ENCODE measurements around the gene IKZF4. TPM values are rescaled to one million over a fixed set of nuclear protein-coding genes. Genes with fewer than 3 reads are reported as not detected.

Gene IKZF4
- total RNA-seq, 2 experiments from 2014 or later = 1.3 to 6.0 TPM

DNA sequence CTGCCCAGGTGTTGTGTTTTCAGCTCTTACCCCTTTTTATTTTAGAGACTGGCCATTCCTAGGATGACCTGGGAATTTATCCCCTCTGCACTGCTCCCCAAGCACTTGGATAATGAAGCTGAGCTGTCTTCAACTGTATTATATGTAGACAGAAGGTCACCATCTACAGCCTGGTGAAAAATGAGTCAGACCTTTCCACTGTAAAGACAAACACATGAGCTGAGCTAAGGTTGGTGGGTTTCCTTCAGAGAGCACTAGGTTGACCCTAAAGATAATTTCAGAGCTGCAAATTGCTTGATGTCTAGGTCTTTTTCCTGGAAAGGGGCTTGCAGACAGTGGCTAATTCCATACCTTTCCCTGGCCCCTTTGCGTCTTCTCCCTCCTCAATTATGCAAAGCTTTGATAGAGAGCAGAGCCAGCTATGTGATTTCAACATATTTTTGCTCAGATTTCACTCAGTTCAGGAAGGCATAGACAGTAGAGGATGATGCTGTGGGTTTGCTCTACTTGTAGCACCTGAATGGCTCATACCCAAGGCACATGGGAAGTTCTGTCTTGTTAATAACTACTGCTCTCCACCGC is 9.2 kb upstream of the IKZF4 start:
- H3K9me2 ChIP-seq (ENCODE audit: insufficient read depth, low read length) = no peaks in the 10 kb centered on the region
- no TSS peak for BruUV-seq (replicated peaks)

GRCh38 chr12:56013482-56013881 is 7.4 kb upstream of the IKZF4 start:
- no peak overlapping the region for H3K27ac ChIP-seq (ENCODE audit: low read depth, low read length, poor library complexity, severe bottlenecking)
- H3K4me2 ChIP-seq (ENCODE audit: low read length) = no peak overlapping the region
- TF ChIP-seq EZH2phosphoT487 (IDR thresholded peaks at IDR 0.05; ENCODE audit: borderline replicate concordance, low read depth, low read length) (no peak), CTCF (conservative IDR thresholded peaks at IDR 0.05; ENCODE audit: low read length) (no peak)
- H3K9me2 ChIP-seq (ENCODE audit: insufficient read depth, low read length) = no peaks in the 10 kb centered on the region
- POLR2A ChIA-PET = interaction anchor here (0.5 to 1.1 kb wide), 6 partner anchors 10 to 182 kb away, joined by 3 to 4 read pairs (median 3); no protein-coding TSS in a partner anchor
- BruUV-seq (replicated peaks) = no TSS peak
- H3K36me3 ChIP-seq (ENCODE audit: insufficient read depth, low read length) = no peaks in the 10 kb centered on the region
- CTCF ChIA-PET (ENCODE audit: unreplicated experiment) = no interaction called here
- no peaks in the 10 kb centered on the region for H3K4me1 ChIP-seq (ENCODE audit: insufficient read depth, low read length, poor library complexity, severe bottlenecking)
- DNase-seq (ENCODE audit: low spot score) = no peak
- no peaks in the 10 kb centered on the region for H3K79me2 ChIP-seq (ENCODE audit: insufficient read depth, low read depth, low read length)
- intact Hi-C loops (cut with micrococcal nuclease; ENCODE audit: unreplicated experiment) = no loop called here
- no peaks in the 10 kb centered on the region for H4K20me1 ChIP-seq (ENCODE audit: insufficient read depth, low read length)
- H3K4me3 ChIP-seq (ENCODE audit: low read depth, low read length, poor library complexity, severe bottlenecking) = no peak overlapping the region
- H2AFZ ChIP-seq (ENCODE audit: low read length) = no peak overlapping the region
- H3K9me3 ChIP-seq (ENCODE audit: low read length) = no peaks in the 10 kb centered on the region

More for the DNA sequence above, 9.2 kb upstream of the IKZF4 start:
- H2AFZ ChIP-seq (ENCODE audit: low read length) = no peak overlapping the region
- H3K36me3 ChIP-seq (ENCODE audit: insufficient read depth, low read length) = no peaks in the 10 kb centered on the region
- H3K9me3 ChIP-seq (ENCODE audit: low read length) = no peaks in the 10 kb centered on the region
- H3K4me2 ChIP-seq (ENCODE audit: low read length) = no peak overlapping the region
- H3K27ac ChIP-seq (ENCODE audit: low read depth, low read length, poor library complexity, severe bottlenecking) = no peak overlapping the region
- H3K79me2 ChIP-seq (ENCODE audit: insufficient read depth, low read depth, low read length) = no peaks in the 10 kb centered on the region
- intact Hi-C loops (cut with micrococcal nuclease; ENCODE audit: unreplicated experiment) = no loop called here
- no peak for TF ChIP-seq CTCF (conservative IDR thresholded peaks at IDR 0.05; ENCODE audit: low read length)
- no peak for TF ChIP-seq EZH2phosphoT487 (IDR thresholded peaks at IDR 0.05; ENCODE audit: borderline replicate concordance, low read depth, low read length)
- no peak overlapping the region for H3K4me3 ChIP-seq (ENCODE audit: low read depth, low read length, poor library complexity, severe bottlenecking)
- CTCF ChIA-PET (ENCODE audit: unreplicated experiment) = no interaction called here
- H4K20me1 ChIP-seq (ENCODE audit: insufficient read depth, low read length) = no peaks in the 10 kb centered on the region
- POLR2A ChIA-PET = interaction anchor here (0.6 to 1.1 kb wide), 2 partner anchors 16 to 19 kb away, joined by 3 read pairs; no protein-coding TSS in a partner anchor
- peaks cover 9% of the 10 kb centered on the region for H3K4me1 ChIP-seq (ENCODE audit: insufficient read depth, low read length, poor library complexity, severe bottlenecking)
- DNase-seq (ENCODE audit: low spot score) = no peak

DNA sequence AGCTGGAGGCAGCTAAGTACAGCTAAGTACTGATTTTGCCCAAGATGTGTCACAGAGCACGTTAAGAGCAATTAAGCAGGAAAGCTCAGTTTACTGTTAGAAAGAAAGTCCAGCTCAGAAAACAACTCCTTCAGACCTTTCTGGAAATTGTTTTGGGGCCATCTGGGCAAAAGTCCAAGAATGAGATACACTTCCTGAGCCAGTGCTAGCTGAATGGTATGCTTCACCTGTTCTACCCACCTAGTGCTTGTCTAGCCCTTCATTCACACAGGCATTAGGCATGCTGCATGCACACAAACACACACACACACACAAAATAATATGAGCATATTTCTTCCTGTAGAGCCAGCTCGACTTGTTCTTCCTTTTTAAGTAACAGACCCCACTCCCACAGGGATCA is 6.6 kb upstream of the IKZF4 start:
- intact Hi-C loops (cut with micrococcal nuclease; ENCODE audit: unreplicated experiment) = no loop called here
- H3K4me1 ChIP-seq (ENCODE audit: insufficient read depth, low read length, poor library complexity, severe bottlenecking) = no peaks in the 10 kb centered on the region
- no peak overlapping the region for H3K27ac ChIP-seq (ENCODE audit: low read depth, low read length, poor library complexity, severe bottlenecking)
- no peak overlapping the region for H3K4me2 ChIP-seq (ENCODE audit: low read length)
- CTCF ChIA-PET (ENCODE audit: unreplicated experiment) = no interaction called here
- no peaks in the 10 kb centered on the region for H3K36me3 ChIP-seq (ENCODE audit: insufficient read depth, low read length)
- H3K79me2 ChIP-seq (ENCODE audit: insufficient read depth, low read depth, low read length) = no peaks in the 10 kb centered on the region
- no TSS peak for BruUV-seq (replicated peaks)
- H4K20me1 ChIP-seq (ENCODE audit: insufficient read depth, low read length) = no peaks in the 10 kb centered on the region
- H3K4me3 ChIP-seq (ENCODE audit: low read depth, low read length, poor library complexity, severe bottlenecking) = no peak overlapping the region
- POLR2A ChIA-PET = interaction anchor here (0.5 to 1.1 kb wide), 6 partner anchors 9 to 183 kb away, joined by 3 to 4 read pairs (median 3); no protein-coding TSS in a partner anchor
- no peak for DNase-seq (ENCODE audit: low spot score)
- H3K9me3 ChIP-seq (ENCODE audit: low read length) = no peaks in the 10 kb centered on the region
- H2AFZ ChIP-seq (ENCODE audit: low read length) = no peak overlapping the region
- TF ChIP-seq EZH2phosphoT487 (IDR thresholded peaks at IDR 0.05; ENCODE audit: borderline replicate concordance, low read depth, low read length) (no peak), CTCF (conservative IDR thresholded peaks at IDR 0.05; ENCODE audit: low read length) (no peak)
- no peaks in the 10 kb centered on the region for H3K9me2 ChIP-seq (ENCODE audit: insufficient read depth, low read length)
